ENCODE data around the gene NFKB2.

DNA sequence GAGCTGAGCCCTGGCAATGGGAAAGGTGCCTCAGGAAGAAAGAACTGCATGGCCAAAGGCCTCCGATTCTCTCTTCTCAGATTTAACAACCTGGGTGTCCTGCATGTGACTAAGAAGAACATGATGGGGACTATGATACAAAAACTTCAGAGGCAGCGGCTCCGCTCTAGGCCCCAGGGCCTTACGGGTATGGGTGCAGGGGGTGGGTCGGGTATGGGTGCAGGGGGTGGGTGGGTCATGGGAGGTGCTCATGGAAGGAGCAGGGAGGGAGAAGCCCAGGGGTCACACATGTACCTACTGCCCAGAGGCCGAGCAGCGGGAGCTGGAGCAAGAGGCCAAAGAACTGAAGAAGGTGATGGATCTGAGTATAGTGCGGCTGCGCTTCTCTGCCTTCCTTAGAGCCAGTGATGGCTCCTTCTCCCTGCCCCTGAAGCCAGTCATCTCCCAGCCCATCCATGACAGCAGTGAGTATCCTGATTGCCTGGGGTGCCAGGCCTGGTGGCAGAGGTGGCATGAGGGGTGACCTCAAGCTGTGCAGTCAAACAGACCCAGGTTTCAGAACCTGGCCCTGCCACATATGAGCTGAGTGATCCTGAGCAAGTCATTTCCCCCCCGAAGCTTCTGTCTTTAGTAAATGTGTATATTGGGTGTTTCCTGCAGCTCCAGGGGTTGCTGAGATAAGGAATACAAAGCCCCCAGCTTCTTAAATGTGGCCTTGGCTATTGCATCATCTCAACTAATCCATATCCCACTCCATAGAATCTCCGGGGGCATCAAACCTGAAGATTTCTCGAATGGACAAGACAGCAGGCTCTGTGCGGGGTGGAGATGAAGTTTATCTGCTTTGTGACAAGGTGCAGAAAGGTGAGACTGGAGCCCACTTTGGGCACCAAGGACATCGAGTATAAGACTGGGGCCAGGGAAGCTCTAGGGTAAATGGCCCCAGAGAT lies 2.0 kb downstream of the NFKB2 start:
- TF ChIP-seq, protein P1, sequence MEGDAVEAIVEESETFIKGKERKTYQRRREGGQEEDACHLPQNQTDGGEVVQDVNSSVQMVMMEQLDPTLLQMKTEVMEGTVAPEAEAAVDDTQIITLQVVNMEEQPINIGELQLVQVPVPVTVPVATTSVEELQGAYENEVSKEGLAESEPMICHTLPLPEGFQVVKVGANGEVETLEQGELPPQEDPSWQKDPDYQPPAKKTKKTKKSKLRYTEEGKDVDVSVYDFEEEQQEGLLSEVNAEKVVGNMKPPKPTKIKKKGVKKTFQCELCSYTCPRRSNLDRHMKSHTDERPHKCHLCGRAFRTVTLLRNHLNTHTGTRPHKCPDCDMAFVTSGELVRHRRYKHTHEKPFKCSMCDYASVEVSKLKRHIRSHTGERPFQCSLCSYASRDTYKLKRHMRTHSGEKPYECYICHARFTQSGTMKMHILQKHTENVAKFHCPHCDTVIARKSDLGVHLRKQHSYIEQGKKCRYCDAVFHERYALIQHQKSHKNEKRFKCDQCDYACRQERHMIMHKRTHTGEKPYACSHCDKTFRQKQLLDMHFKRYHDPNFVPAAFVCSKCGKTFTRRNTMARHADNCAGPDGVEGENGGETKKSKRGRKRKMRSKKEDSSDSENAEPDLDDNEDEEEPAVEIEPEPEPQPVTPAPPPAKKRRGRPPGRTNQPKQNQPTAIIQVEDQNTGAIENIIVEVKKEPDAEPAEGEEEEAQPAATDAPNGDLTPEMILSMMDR (IDR thresholded peaks at IDR 0.05): no peak
- no peak for TF ChIP-seq EZH2 (IDR thresholded peaks at IDR 0.05; ENCODE audit: borderline replicate concordance, insufficient read depth, low read depth, low read length, poor library complexity, severe bottlenecking)
